Measurements from ENCODE around the gene CCDC192. TPM values are rescaled to one million over a fixed set of nuclear protein-coding genes. Genes with fewer than 3 reads are reported as not detected.
A peak's percentile ranks its signal among the peaks of the same experiment; 100 is the strongest.

CCDC192 gene
- total and polyA plus RNA-seq, 9 donors, result 0.26 to 2.6 (median 0.91) TPM; not detected in 1

- intact Hi-C loops (cut with DNase I), result no loop called here
- Histone ChIP-seq H3K9me3 (no peaks in the 10 kb centered on the region), H3K27me3 (no peaks in the 10 kb centered on the region), H3K4me1 (ENCODE audit: insufficient read depth) (no peaks in the 10 kb centered on the region), H3K27ac (no peak overlapping the region), H3K4me3 (no peak overlapping the region), H3K36me3 (no peaks in the 10 kb centered on the region)
- TF ChIP-seq POLR2A (IDR thresholded peaks at IDR 0.05), result no peak
- 84 to 93% (median 90%) methylated on average over 1 of the region's 1 CpG for WGBS, 3 donors
- no peak for DNase-seq
These were observed 206.6 kb downstream of the CCDC192 start for GRCh38 chr5:127909821-127910220.

GRCh38 chr5:127910307-127910956 is 207.2 kb downstream of the CCDC192 start:
- WGBS, 3 donors, result 87 to 98% (median 95%) methylated on average over 2 of the region's 2 CpGs
- no peaks in the 10 kb centered on the region for H3K4me1 ChIP-seq (ENCODE audit: insufficient read depth)
- no peaks in the 10 kb centered on the region for H3K9me3 ChIP-seq
- no peak overlapping the region for H3K4me3 ChIP-seq
- no peak overlapping the region for H3K27ac ChIP-seq
- TF ChIP-seq, protein P1, sequence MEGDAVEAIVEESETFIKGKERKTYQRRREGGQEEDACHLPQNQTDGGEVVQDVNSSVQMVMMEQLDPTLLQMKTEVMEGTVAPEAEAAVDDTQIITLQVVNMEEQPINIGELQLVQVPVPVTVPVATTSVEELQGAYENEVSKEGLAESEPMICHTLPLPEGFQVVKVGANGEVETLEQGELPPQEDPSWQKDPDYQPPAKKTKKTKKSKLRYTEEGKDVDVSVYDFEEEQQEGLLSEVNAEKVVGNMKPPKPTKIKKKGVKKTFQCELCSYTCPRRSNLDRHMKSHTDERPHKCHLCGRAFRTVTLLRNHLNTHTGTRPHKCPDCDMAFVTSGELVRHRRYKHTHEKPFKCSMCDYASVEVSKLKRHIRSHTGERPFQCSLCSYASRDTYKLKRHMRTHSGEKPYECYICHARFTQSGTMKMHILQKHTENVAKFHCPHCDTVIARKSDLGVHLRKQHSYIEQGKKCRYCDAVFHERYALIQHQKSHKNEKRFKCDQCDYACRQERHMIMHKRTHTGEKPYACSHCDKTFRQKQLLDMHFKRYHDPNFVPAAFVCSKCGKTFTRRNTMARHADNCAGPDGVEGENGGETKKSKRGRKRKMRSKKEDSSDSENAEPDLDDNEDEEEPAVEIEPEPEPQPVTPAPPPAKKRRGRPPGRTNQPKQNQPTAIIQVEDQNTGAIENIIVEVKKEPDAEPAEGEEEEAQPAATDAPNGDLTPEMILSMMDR (IDR thresholded peaks at IDR 0.05), result no peak
- TF ChIP-seq EP300 (IDR thresholded peaks at IDR 0.05), result no peak
- no peak for TF ChIP-seq POLR2A (IDR thresholded peaks at IDR 0.05)
- DNase-seq, result no peak
- H3K36me3 ChIP-seq, result no peaks in the 10 kb centered on the region
- intact Hi-C loops (cut with DNase I), result no loop called here
- no peaks in the 10 kb centered on the region for H3K27me3 ChIP-seq

- intact Hi-C loops (cut with DNase I), result no loop called here
- no peaks in the 10 kb centered on the region for H3K9me3 ChIP-seq
- no peaks in the 10 kb centered on the region for H3K27me3 ChIP-seq
- TF ChIP-seq POLR2A (IDR thresholded peaks at IDR 0.05) (no peak), EP300 (IDR thresholded peaks at IDR 0.05) (no peak)
- TF ChIP-seq, protein P1 (IDR thresholded peaks at IDR 0.05), result no peak
- WGBS, 3 donors, result 38 to 69% (median 66%) methylated on average over 2 of the region's 2 CpGs
- no peak overlapping the region for H3K4me3 ChIP-seq
- H3K27ac ChIP-seq, result no peak overlapping the region
- H3K4me1 ChIP-seq (ENCODE audit: insufficient read depth), result no peaks in the 10 kb centered on the region
- no peak for DNase-seq
- H3K36me3 ChIP-seq, result no peaks in the 10 kb centered on the region
These were observed 208.4 kb downstream of the CCDC192 start for GRCh38 chr5:127911619-127912018.

- Histone ChIP-seq H3K27ac (no peak overlapping the region), H3K4me1 (ENCODE audit: insufficient read depth) (peaks cover 4% of the 10 kb centered on the region), H3K36me3 (no peaks in the 10 kb centered on the region), H3K27me3 (no peaks in the 10 kb centered on the region), H3K9me3 (no peaks in the 10 kb centered on the region), H3K4me3 (no peak overlapping the region)
- intact Hi-C loops (cut with DNase I), result no loop called here
- WGBS, 3 donors, result 79 to 87% (median 81%) methylated on average over 3 of the region's 3 CpGs
- no peak for DNase-seq
- TF ChIP-seq, protein P1 (IDR thresholded peaks at IDR 0.05), result no peak
These were observed 209.2 kb downstream of the CCDC192 start for GRCh38 chr5:127912411-127912810.

DNA sequence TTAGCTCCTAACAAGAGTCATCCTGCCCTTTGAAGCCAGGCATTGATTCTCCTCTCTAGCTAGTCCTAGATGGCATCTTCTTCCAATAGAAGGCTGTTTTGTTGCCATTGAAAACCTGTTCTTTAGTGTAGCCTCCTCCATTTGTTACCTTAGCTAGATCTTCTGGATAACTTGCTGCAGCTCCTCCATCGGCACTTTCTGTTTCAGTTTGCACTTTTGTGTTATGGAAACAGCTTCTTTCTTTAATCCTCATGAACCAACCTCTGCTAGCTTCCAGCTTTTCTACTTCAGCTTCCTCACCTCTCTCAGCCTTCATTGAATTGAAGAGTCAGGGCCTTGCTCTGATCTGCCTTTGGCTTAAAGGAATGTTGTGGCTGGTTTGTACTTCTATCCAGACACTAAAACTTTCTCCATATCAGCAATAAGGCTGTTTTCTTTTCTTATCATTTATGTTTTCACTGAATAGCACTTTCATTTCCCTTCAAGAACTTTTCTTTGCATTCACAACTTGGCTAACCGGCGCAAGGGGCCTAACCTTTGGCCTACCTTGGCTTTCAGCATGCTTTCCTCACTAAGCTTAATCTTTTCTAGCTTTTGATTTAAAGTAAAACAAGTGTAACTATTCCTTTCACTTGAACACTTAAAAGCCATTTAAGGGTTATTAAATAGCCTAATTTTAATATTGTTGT is 213.8 kb downstream of the CCDC192 start:
- H3K27ac ChIP-seq, result no peak overlapping the region
- 8 to 23% (median 11%) methylated on average over 3 of the region's 3 CpGs for WGBS, 3 donors
- peak in 4 of 5 donors; percentile 16 to 64 (median 46) for DNase-seq

More for the DNA sequence above, 213.8 kb downstream of the CCDC192 start:
- H3K4me3 ChIP-seq, result no peak overlapping the region
- no peaks in the 10 kb centered on the region for H3K36me3 ChIP-seq
- no peak for TF ChIP-seq POLR2A (IDR thresholded peaks at IDR 0.05)
- no peak for TF ChIP-seq EP300 (IDR thresholded peaks at IDR 0.05)
- TF ChIP-seq, protein P1 (IDR thresholded peaks at IDR 0.05), result no peak
- no peaks in the 10 kb centered on the region for H3K9me3 ChIP-seq
- intact Hi-C loops (cut with DNase I), result no loop called here
- H3K4me1 ChIP-seq (ENCODE audit: insufficient read depth), result peaks cover 7% of the 10 kb centered on the region
- H3K27me3 ChIP-seq, result no peaks in the 10 kb centered on the region

Data from ovary (tissue), 9 donors.